Measurements from ENCODE around the gene MYH14.

Gene MYH14

GRCh38 chr19:50301607-50301971 lies 98.2 kb downstream of the MYH14 start:
- ChIA-PET POLR2A (no interaction called here), CTCF (no interaction called here)
- no peaks in the 10 kb centered on the region for H3K4me1 ChIP-seq (ENCODE audit: control extremely low read depth in 1 of 4, control insufficient read depth in 4 of 4, insufficient read depth in 4 of 4, low read length in 3 of 4)
- H3K27me3 ChIP-seq (replicated peaks in 2 of 5; ENCODE audit: control insufficient read depth in 4 of 5, insufficient read depth in 5 of 5, low read length in 4 of 5), result peaks cover 0 to 5% (median 0%) of the 10 kb centered on the region in 5 experiments
- 88% methylated on average over 10 of the region's 10 CpGs for WGBS (ENCODE audit: insufficient coverage)
- DNase-seq, result no peak
- no peak overlapping the region for H3K27ac ChIP-seq (ENCODE audit: insufficient read depth in 1 of 2, low read depth in 1 of 2, low read length in 2 of 2, poor library complexity in 1 of 2, severe bottlenecking in 2 of 2)
- no peaks in the 10 kb centered on the region for H3K9me3 ChIP-seq (ENCODE audit: control extremely low read depth in 1 of 5, control insufficient read depth in 4 of 5, insufficient read depth in 2 of 5, low read depth in 1 of 5, low read length in 4 of 5)
- no peak overlapping the region for H3K4me3 ChIP-seq (ENCODE audit: control insufficient read depth in 1 of 7, extremely low read depth in 1 of 7, insufficient read depth in 4 of 7, low read depth in 2 of 7, low read length in 6 of 7)
- no peaks in the 10 kb centered on the region for H3K36me3 ChIP-seq (ENCODE audit: control insufficient read depth in 4 of 4, insufficient read depth in 4 of 4, low read length in 3 of 4)

GRCh38 chr19:50303558-50303957 lies 100.1 kb downstream of the MYH14 start:
- H3K27me3 ChIP-seq (replicated peaks in 2 of 5; ENCODE audit: control insufficient read depth in 4 of 5, insufficient read depth in 5 of 5, low read length in 4 of 5), result peaks cover 0 to 17% (median 3%) of the 10 kb centered on the region in 5 experiments
- POLR2A ChIA-PET, result no interaction called here
- no peak for DNase-seq
- no peaks in the 10 kb centered on the region for H3K36me3 ChIP-seq (ENCODE audit: control insufficient read depth in 4 of 4, insufficient read depth in 4 of 4, low read length in 3 of 4)
- peaks cover 0 to 18% (median 9%) of the 10 kb centered on the region in 5 experiments for H3K9me3 ChIP-seq (ENCODE audit: control extremely low read depth in 1 of 5, control insufficient read depth in 4 of 5, insufficient read depth in 2 of 5, low read depth in 1 of 5, low read length in 4 of 5)
- no peaks in the 10 kb centered on the region for H3K4me1 ChIP-seq (ENCODE audit: control extremely low read depth in 1 of 4, control insufficient read depth in 4 of 4, insufficient read depth in 4 of 4, low read length in 3 of 4)
- CTCF ChIA-PET, result no interaction called here
- no peak overlapping the region for H3K4me3 ChIP-seq (ENCODE audit: control insufficient read depth in 1 of 7, extremely low read depth in 1 of 7, insufficient read depth in 4 of 7, low read depth in 2 of 7, low read length in 6 of 7)
- H3K27ac ChIP-seq (ENCODE audit: insufficient read depth in 1 of 2, low read depth in 1 of 2, low read length in 2 of 2, poor library complexity in 1 of 2, severe bottlenecking in 2 of 2), result no peak overlapping the region

- POLR2A ChIA-PET, result no interaction called here
- CTCF ChIA-PET, result no interaction called here
- DNase-seq, result no peak
- WGBS (ENCODE audit: insufficient coverage), result 100% methylated on average over 5 of the region's 21 CpGs
- peaks cover 3 to 68% (median 28%) of the 10 kb centered on the region in 5 experiments for H3K27me3 ChIP-seq (replicated peaks in 2 of 5; ENCODE audit: control insufficient read depth in 4 of 5, insufficient read depth in 5 of 5, low read length in 4 of 5)
- no peak overlapping the region for H3K4me3 ChIP-seq (ENCODE audit: control insufficient read depth in 1 of 7, extremely low read depth in 1 of 7, insufficient read depth in 4 of 7, low read depth in 2 of 7, low read length in 6 of 7)
- no peak overlapping the region for H3K27ac ChIP-seq (ENCODE audit: insufficient read depth in 1 of 2, low read depth in 1 of 2, low read length in 2 of 2, poor library complexity in 1 of 2, severe bottlenecking in 2 of 2)
- H3K36me3 ChIP-seq (ENCODE audit: control insufficient read depth in 4 of 4, insufficient read depth in 4 of 4, low read length in 3 of 4), result no peaks in the 10 kb centered on the region
- peaks cover 0 to 1% (median 0%) of the 10 kb centered on the region in 4 experiments for H3K4me1 ChIP-seq (ENCODE audit: control extremely low read depth in 1 of 4, control insufficient read depth in 4 of 4, insufficient read depth in 4 of 4, low read length in 3 of 4)
- peaks cover 1 to 21% (median 10%) of the 10 kb centered on the region in 5 experiments for H3K9me3 ChIP-seq (ENCODE audit: control extremely low read depth in 1 of 5, control insufficient read depth in 4 of 5, insufficient read depth in 2 of 5, low read depth in 1 of 5, low read length in 4 of 5)
Observed at GRCh38 chr19:50308991-50309390, 105.6 kb downstream of the MYH14 start.

- WGBS (ENCODE audit: insufficient coverage), result 53% methylated on average over 8 of the region's 16 CpGs
- peaks cover 1 to 21% (median 10%) of the 10 kb centered on the region in 5 experiments for H3K9me3 ChIP-seq (ENCODE audit: control extremely low read depth in 1 of 5, control insufficient read depth in 4 of 5, insufficient read depth in 2 of 5, low read depth in 1 of 5, low read length in 4 of 5)
- H3K36me3 ChIP-seq (ENCODE audit: control insufficient read depth in 4 of 4, insufficient read depth in 4 of 4, low read length in 3 of 4), result no peaks in the 10 kb centered on the region
- CTCF ChIA-PET, result no interaction called here
- POLR2A ChIA-PET, result no interaction called here
- peaks cover 0 to 1% (median 0%) of the 10 kb centered on the region in 4 experiments for H3K4me1 ChIP-seq (ENCODE audit: control extremely low read depth in 1 of 4, control insufficient read depth in 4 of 4, insufficient read depth in 4 of 4, low read length in 3 of 4)
- H3K27me3 ChIP-seq (replicated peaks in 2 of 5; ENCODE audit: control insufficient read depth in 4 of 5, insufficient read depth in 5 of 5, low read length in 4 of 5), result peaks cover 3 to 74% (median 28%) of the 10 kb centered on the region in 5 experiments
- no peak for DNase-seq
- no peak overlapping the region for H3K27ac ChIP-seq (ENCODE audit: insufficient read depth in 1 of 2, low read depth in 1 of 2, low read length in 2 of 2, poor library complexity in 1 of 2, severe bottlenecking in 2 of 2)
- no peak overlapping the region for H3K4me3 ChIP-seq (ENCODE audit: control insufficient read depth in 1 of 7, extremely low read depth in 1 of 7, insufficient read depth in 4 of 7, low read depth in 2 of 7, low read length in 6 of 7)
Observed at GRCh38 chr19:50309396-50310125, 106.1 kb downstream of the MYH14 start.

GRCh38 chr19:50310759-50311465 lies 107.5 kb downstream of the MYH14 start:
- no peak overlapping the region for H3K4me3 ChIP-seq (ENCODE audit: control insufficient read depth in 1 of 7, extremely low read depth in 1 of 7, insufficient read depth in 4 of 7, low read depth in 2 of 7, low read length in 6 of 7)
- H3K27me3 ChIP-seq (replicated peaks in 2 of 5; ENCODE audit: control insufficient read depth in 4 of 5, insufficient read depth in 5 of 5, low read length in 4 of 5), result peaks cover 3 to 86% (median 28%) of the 10 kb centered on the region in 5 experiments
- H3K27ac ChIP-seq (ENCODE audit: insufficient read depth in 1 of 2, low read depth in 1 of 2, low read length in 2 of 2, poor library complexity in 1 of 2, severe bottlenecking in 2 of 2), result no peak overlapping the region
- ChIA-PET CTCF (no interaction called here), POLR2A (no interaction called here)
- no peak for DNase-seq
- WGBS (ENCODE audit: insufficient coverage), result 55% methylated on average over 10 of the region's 10 CpGs
- H3K4me1 ChIP-seq (ENCODE audit: control extremely low read depth in 1 of 4, control insufficient read depth in 4 of 4, insufficient read depth in 4 of 4, low read length in 3 of 4), result peaks cover 0 to 3% (median 0%) of the 10 kb centered on the region in 4 experiments
- H3K9me3 ChIP-seq (ENCODE audit: control extremely low read depth in 1 of 5, control insufficient read depth in 4 of 5, insufficient read depth in 2 of 5, low read depth in 1 of 5, low read length in 4 of 5), result peaks cover 1 to 21% (median 10%) of the 10 kb centered on the region in 5 experiments
- H3K36me3 ChIP-seq (ENCODE audit: control insufficient read depth in 4 of 4, insufficient read depth in 4 of 4, low read length in 3 of 4), result no peaks in the 10 kb centered on the region

GRCh38 chr19:50311723-50312635 lies 108.6 kb downstream of the MYH14 start:
- ChIA-PET CTCF (no interaction called here), POLR2A (no interaction called here)
- Histone ChIP-seq H3K4me1 (ENCODE audit: control extremely low read depth in 1 of 4, control insufficient read depth in 4 of 4, insufficient read depth in 4 of 4, low read length in 3 of 4) (peaks cover 0 to 4% (median 0%) of the 10 kb centered on the region in 4 experiments), H3K27ac (ENCODE audit: insufficient read depth in 1 of 2, low read depth in 1 of 2, low read length in 2 of 2, poor library complexity in 1 of 2, severe bottlenecking in 2 of 2) (no peak overlapping the region), H3K27me3 (replicated peaks in 2 of 5; ENCODE audit: control insufficient read depth in 4 of 5, insufficient read depth in 5 of 5, low read length in 4 of 5) (peaks cover 3 to 94% (median 28%) of the 10 kb centered on the region in 5 experiments), H3K4me3 (ENCODE audit: control insufficient read depth in 1 of 7, extremely low read depth in 1 of 7, insufficient read depth in 4 of 7, low read depth in 2 of 7, low read length in 6 of 7) (no peak overlapping the region), H3K9me3 (ENCODE audit: control extremely low read depth in 1 of 5, control insufficient read depth in 4 of 5, insufficient read depth in 2 of 5, low read depth in 1 of 5, low read length in 4 of 5) (peaks cover 1 to 19% (median 10%) of the 10 kb centered on the region in 5 experiments), H3K36me3 (ENCODE audit: control insufficient read depth in 4 of 4, insufficient read depth in 4 of 4, low read length in 3 of 4) (no peaks in the 10 kb centered on the region)
- WGBS (ENCODE audit: insufficient coverage), result 19% methylated on average over 6 of the region's 42 CpGs
- peak; percentile 20 to 31 (median 23) for DNase-seq
